GM19043 (cell line): Measurements from ENCODE around the gene SH2B2.

Experiments used
- ATAC-seq: cut with Tn5 transposase; IDR thresholded peaks from one replicate; pipeline ENCODE4 v1.9.1; 2021; ENCODE audit warnings: low read depth; ENCODE audit not compliant: unreplicated experiment

The SH2B2 gene

GRCh38 chr7:102264367-102264891 lies 22.2 kb upstream of the SH2B2 start:
- no peak for ATAC-seq

GRCh38 chr7:102266541-102266940 lies 20.1 kb upstream of the SH2B2 start:
- no peak for ATAC-seq

- ATAC-seq, result no peak
Observed at GRCh38 chr7:102268635-102269034, 18.0 kb upstream of the SH2B2 start.

GRCh38 chr7:102270178-102270887 lies 16.3 kb upstream of the SH2B2 start:
- ATAC-seq, result no peak

GRCh38 chr7:102271158-102271798 lies 15.4 kb upstream of the SH2B2 start:
- no peak for ATAC-seq

- ATAC-seq, result no peak
Observed at GRCh38 chr7:102272075-102272916, 14.4 kb upstream of the SH2B2 start.

- no peak for ATAC-seq
Observed at GRCh38 chr7:102272917-102273748, 13.5 kb upstream of the SH2B2 start.

GRCh38 chr7:102273749-102274712 lies 12.6 kb upstream of the SH2B2 start:
- ATAC-seq, result no peak

- ATAC-seq, result no peak
Observed at GRCh38 chr7:102275123-102275703, 11.5 kb upstream of the SH2B2 start.

- ATAC-seq, result no peak
Observed at GRCh38 chr7:102277901-102278300, 8.8 kb upstream of the SH2B2 start.

- ATAC-seq, result peak; percentile 74
Observed at GRCh38 chr7:102279537-102280400, 6.9 kb upstream of the SH2B2 start.

- no peak for ATAC-seq
Observed at GRCh38 chr7:102280521-102280920, 6.1 kb upstream of the SH2B2 start.

GRCh38 chr7:102281785-102282184 lies 4.9 kb upstream of the SH2B2 start:
- ATAC-seq, result no peak

- no peak for ATAC-seq
Observed at GRCh38 chr7:102282465-102283362, 4.0 kb upstream of the SH2B2 start.

- no peak for ATAC-seq
Observed at GRCh38 chr7:102283477-102284189, 3.0 kb upstream of the SH2B2 start.

GRCh38 chr7:102284399-102284798 lies 2.3 kb upstream of the SH2B2 start:
- ATAC-seq, result no peak
